ENCODE results near the gene KHDRBS2. TPM values are rescaled to one million over a fixed set of nuclear protein-coding genes. Genes with fewer than 3 reads are reported as not detected.

The KHDRBS2 gene
- total RNA-seq, 1 donor from 2014 or later: not detected

GRCh38 chr6:62129127-62129526 lies 156.9 kb downstream of the KHDRBS2 start:
- H3K27ac Mint-ChIP-seq (ENCODE audit: unreplicated experiment): no peak overlapping the region
- TF ChIP-seq CTCF (IDR thresholded peaks at IDR 0.05; ENCODE audit: unreplicated experiment): no peak

GRCh38 chr6:62119401-62119800 lies 166.6 kb downstream of the KHDRBS2 start:
- Mint-ChIP-seq H3K36me3 (ENCODE audit: low read depth, unreplicated experiment) (no peaks in the 10 kb centered on the region), H3K9me3 (ENCODE audit: unreplicated experiment) (peaks cover 12% of the 10 kb centered on the region), H3K4me3 (ENCODE audit: unreplicated experiment) (no peak overlapping the region), H3K27me3 (ENCODE audit: unreplicated experiment) (peaks cover 1% of the 10 kb centered on the region), H3K4me1 (ENCODE audit: unreplicated experiment) (no peaks in the 10 kb centered on the region), H3K27ac (ENCODE audit: unreplicated experiment) (no peak overlapping the region)
- TF ChIP-seq CTCF (IDR thresholded peaks at IDR 0.05; ENCODE audit: unreplicated experiment): no peak
- DNase-seq (ENCODE audit: low spot score): no peak

More at GRCh38 chr6:62129127-62129526, 156.9 kb downstream of the KHDRBS2 start:
- Mint-ChIP-seq H3K36me3 (ENCODE audit: low read depth, unreplicated experiment) (peaks cover 4% of the 10 kb centered on the region), H3K4me3 (ENCODE audit: unreplicated experiment) (no peak overlapping the region), H3K9me3 (ENCODE audit: unreplicated experiment) (peaks cover 5% of the 10 kb centered on the region), H3K4me1 (ENCODE audit: unreplicated experiment) (no peaks in the 10 kb centered on the region), H3K27me3 (ENCODE audit: unreplicated experiment) (no peaks in the 10 kb centered on the region)
- no peak for DNase-seq (ENCODE audit: low spot score)

- Mint-ChIP-seq H3K27me3 (ENCODE audit: unreplicated experiment) (peaks cover 3% of the 10 kb centered on the region), H3K4me1 (ENCODE audit: unreplicated experiment) (no peaks in the 10 kb centered on the region), H3K4me3 (ENCODE audit: unreplicated experiment) (no peak overlapping the region), H3K9me3 (ENCODE audit: unreplicated experiment) (no peaks in the 10 kb centered on the region), H3K27ac (ENCODE audit: unreplicated experiment) (no peak overlapping the region), H3K36me3 (ENCODE audit: low read depth, unreplicated experiment) (no peaks in the 10 kb centered on the region)
- no peak for TF ChIP-seq CTCF (IDR thresholded peaks at IDR 0.05; ENCODE audit: unreplicated experiment)
- DNase-seq (ENCODE audit: low spot score): no peak
These were observed 182.7 kb downstream of the KHDRBS2 start for GRCh38 chr6:62103186-62103859.

GRCh38 chr6:62102387-62102786 lies 183.6 kb downstream of the KHDRBS2 start:
- no peak for DNase-seq (ENCODE audit: low spot score)
- no peak overlapping the region for H3K4me3 Mint-ChIP-seq (ENCODE audit: unreplicated experiment)
- TF ChIP-seq CTCF (IDR thresholded peaks at IDR 0.05; ENCODE audit: unreplicated experiment): no peak
- no peaks in the 10 kb centered on the region for H3K4me1 Mint-ChIP-seq (ENCODE audit: unreplicated experiment)
- H3K27ac Mint-ChIP-seq (ENCODE audit: unreplicated experiment): no peak overlapping the region
- no peaks in the 10 kb centered on the region for H3K9me3 Mint-ChIP-seq (ENCODE audit: unreplicated experiment)
- no peaks in the 10 kb centered on the region for H3K36me3 Mint-ChIP-seq (ENCODE audit: low read depth, unreplicated experiment)
- peaks cover 3% of the 10 kb centered on the region for H3K27me3 Mint-ChIP-seq (ENCODE audit: unreplicated experiment)

- peaks cover 10% of the 10 kb centered on the region for H3K4me1 Mint-ChIP-seq (ENCODE audit: unreplicated experiment)
- H3K9me3 Mint-ChIP-seq (ENCODE audit: unreplicated experiment): no peaks in the 10 kb centered on the region
- no peaks in the 10 kb centered on the region for H3K36me3 Mint-ChIP-seq (ENCODE audit: low read depth, unreplicated experiment)
- DNase-seq (ENCODE audit: low spot score): no peak
- H3K4me3 Mint-ChIP-seq (ENCODE audit: unreplicated experiment): no peak overlapping the region
- no peak for TF ChIP-seq CTCF (IDR thresholded peaks at IDR 0.05; ENCODE audit: unreplicated experiment)
- no peaks in the 10 kb centered on the region for H3K27me3 Mint-ChIP-seq (ENCODE audit: unreplicated experiment)
- H3K27ac Mint-ChIP-seq (ENCODE audit: unreplicated experiment): no peak overlapping the region
These were observed 195.4 kb downstream of the KHDRBS2 start for GRCh38 chr6:62090442-62091229.

All from endothelial cell (in vitro differentiated cells).